ENCODE measurements around the gene NTN1.

DNA sequence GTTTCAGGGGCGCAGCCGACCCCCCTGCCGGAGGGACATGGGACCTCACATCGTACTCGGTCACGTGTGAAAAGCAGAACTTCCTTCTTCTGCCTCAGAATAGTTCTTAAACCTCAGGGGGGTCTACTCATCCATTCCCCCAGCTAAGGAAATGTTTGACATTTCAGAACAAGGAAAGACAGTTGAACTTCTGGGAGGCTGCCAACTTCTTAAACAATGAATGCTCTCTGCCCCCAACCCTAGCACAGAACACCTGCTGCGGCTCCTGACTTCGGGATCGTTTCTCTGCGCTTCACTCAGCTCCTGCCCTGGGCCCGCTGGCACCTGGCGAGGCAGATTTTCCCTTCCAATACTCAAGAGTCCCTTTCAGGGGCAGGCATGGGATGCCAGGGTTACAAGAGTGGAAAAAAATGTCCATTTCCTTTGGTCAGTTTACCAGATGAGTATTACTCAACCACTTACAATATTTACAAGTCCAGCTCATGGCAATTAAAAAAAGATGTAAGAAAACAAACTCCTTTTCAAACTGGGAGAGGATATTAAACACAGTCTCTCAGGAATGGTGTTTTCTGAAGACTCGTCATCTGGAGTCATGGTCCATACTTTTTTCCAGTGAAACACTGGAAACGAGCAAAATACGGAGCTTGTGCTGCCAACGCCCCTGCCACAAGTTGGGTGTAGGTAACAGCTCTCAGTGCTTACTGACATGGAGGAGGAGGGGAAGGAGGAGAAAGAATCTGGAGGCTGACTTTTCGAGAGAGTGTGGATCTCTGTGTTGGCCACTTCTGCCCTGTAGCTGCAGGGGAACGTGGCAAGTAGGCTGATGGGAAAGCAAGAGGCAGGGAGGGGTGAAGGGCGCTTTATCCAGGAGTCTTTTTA, 235.7 kb downstream of the NTN1 start:
- TF ChIP-seq, protein P1, sequence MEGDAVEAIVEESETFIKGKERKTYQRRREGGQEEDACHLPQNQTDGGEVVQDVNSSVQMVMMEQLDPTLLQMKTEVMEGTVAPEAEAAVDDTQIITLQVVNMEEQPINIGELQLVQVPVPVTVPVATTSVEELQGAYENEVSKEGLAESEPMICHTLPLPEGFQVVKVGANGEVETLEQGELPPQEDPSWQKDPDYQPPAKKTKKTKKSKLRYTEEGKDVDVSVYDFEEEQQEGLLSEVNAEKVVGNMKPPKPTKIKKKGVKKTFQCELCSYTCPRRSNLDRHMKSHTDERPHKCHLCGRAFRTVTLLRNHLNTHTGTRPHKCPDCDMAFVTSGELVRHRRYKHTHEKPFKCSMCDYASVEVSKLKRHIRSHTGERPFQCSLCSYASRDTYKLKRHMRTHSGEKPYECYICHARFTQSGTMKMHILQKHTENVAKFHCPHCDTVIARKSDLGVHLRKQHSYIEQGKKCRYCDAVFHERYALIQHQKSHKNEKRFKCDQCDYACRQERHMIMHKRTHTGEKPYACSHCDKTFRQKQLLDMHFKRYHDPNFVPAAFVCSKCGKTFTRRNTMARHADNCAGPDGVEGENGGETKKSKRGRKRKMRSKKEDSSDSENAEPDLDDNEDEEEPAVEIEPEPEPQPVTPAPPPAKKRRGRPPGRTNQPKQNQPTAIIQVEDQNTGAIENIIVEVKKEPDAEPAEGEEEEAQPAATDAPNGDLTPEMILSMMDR (conservative IDR thresholded peaks at IDR 0.05) = no peak
- TF ChIP-seq ZFX (IDR thresholded peaks at IDR 0.05) = no peak

Measured in C4-2B (cell line).